HG02571 (cell line): ENCODE data around the gene CDH15.

Source experiments
- ATAC-seq: cut with Tn5 transposase; IDR thresholded peaks from one replicate; pipeline ENCODE4 v1.9.1; 2021; ENCODE audit warnings: mild to moderate bottlenecking, moderate library complexity; ENCODE audit not compliant: unreplicated experiment

The CDH15 gene

GRCh38 chr16:89140981-89141883 is 30.3 kb upstream of the CDH15 start:
- ATAC-seq: no peak

DNA sequence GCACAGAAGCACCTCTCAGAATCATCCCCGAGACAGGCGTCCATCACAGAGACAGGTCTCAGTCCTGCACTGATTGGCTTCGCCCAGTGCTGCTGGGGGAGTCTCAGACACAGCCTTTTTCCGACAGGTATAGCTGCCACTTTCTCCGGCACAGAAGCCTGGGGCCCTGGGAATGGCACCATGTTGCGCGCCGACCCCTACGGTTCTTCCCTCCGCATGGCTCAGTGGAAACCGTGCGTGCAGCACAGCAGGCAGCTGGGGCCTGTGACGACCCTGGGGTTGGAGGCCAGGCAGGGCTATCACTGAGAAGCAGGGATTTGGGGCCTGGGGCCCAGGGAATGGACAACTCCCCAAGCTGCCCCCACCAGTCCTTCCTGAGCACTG is 29.7 kb upstream of the CDH15 start:
- no peak for ATAC-seq

DNA sequence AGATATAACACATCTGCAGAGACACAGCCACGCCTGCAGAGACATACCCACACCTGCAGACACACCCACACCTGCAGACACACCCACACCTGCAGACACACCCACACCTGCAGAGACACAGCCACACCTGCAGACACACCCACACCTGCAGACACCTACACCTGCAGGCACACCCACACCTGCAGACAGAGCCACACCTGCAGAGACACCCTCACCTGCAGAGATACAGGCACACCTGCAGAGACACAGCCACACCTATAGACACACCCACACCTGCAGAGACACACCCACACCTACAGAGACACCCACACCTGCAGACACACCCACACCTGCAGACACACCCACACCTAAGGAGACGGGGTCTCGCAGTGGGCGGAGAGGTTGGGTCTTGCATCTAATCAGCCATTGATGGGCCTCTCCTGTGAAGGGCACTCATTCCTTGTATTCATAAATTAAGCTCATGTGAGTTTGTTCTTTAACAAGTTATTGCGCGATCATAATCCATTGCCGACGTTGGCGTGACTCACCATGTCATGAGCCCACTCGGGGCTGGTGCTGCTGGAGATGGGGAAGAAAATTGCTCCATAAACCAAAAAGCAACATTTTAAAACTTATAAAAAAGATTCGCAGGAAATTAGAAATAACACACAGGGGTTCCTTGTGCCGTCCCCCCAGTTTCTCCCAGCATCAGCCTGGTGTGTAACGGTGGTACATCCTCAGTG is 28.9 kb upstream of the CDH15 start:
- ATAC-seq: no peak

DNA sequence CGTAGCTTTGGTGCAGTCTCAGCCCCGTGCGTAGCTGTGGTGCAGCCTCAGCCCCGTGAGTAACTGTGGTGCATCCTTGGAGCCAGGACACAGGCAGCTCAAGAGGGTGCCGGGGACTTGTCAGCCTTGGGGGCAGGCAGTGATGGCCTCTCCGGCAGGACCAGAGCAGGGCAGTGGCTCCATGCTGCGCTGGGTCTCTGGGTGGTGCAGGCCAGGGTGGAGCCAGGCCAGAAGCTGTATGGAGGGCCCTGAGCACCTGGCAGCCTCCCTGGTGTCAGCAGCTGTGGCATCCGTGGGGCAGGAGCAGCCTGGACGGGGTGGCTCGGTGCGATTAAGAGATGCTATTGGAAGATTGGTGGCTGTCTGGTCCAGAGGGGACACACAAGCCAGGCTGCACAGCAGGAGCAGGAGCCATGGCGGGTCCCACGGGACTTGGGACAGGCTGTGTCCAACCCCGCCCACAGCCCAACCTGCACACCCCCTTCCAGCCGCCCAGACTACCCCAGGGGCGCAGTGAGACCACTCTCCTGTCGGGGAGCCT is 28.3 kb upstream of the CDH15 start:
- ATAC-seq: no peak

DNA sequence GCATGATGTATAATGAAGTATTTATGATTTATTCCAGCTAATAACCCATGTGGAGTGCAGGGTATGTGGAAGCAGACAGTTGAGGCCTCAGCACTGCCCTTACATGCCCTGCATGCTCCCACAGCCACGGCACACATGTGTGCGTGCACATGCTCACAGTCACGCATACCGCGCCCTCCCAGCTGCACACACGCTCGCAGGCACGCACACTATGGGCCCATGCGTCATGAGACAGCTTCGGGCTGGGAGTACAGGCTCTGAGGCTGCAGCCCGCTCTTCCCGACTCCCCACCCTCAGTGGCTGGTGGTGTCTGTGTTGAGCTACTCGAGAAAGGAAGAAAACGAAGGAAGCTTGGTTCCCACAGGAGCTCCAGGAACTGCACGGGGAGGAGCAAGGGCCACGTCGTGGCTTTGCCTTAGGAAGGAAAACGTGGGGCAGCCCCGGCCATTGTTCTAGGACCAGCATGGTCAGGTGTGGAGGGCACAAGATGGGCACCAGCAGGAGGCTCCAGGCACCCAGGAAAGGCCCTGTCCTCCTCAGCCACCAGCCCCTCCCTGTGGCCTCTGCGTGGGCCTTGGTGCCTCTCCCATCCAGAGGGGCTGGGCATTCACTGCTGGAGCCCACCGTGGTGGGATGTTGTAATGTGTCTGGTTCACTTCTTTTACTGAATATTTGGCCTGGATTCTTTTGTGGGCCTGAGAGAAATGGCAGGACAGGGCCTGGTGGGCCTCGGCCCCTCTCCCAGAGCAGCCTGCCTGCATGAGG is 27.5 kb upstream of the CDH15 start:
- ATAC-seq: no peak

- ATAC-seq: no peak
Observed at GRCh38 chr16:89144681-89145080, 26.9 kb upstream of the CDH15 start.

DNA sequence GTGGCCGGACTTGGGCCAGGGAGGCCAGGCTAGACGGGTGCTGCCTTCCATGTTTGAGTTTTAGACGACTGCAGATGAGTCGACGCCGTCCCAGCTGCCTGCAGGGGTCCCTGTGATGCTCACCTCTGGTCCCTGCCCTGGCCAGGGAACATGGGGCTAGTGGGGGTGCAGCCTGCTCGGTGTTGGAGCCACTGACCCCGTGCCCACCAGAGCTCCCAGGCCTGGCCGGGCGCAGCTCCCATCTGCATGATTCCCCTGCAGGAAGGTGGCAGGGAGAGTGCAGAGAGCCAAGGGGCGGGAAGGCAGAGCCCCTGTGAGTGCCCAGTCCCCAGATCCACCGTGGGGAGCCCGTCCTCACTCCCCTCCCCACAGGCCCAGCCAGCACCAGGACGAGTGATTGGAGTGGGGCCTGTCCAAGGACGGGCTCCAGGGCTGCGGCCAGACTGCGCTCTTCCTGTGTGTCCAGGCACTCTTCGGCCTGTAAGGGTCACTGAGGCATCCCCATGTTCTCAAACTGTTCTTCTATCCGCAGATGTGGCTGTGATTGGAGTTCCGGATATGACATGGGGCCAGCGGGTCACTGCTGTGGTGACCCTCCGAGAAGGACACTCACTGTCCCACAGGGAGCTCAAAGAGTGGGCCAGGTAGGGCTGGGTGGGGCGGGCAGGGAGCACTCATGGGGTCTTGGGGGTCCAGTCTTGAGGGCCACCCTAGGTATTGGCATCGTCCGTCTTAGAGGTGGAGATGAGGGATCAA is 26.0 kb upstream of the CDH15 start:
- ATAC-seq: no peak

DNA sequence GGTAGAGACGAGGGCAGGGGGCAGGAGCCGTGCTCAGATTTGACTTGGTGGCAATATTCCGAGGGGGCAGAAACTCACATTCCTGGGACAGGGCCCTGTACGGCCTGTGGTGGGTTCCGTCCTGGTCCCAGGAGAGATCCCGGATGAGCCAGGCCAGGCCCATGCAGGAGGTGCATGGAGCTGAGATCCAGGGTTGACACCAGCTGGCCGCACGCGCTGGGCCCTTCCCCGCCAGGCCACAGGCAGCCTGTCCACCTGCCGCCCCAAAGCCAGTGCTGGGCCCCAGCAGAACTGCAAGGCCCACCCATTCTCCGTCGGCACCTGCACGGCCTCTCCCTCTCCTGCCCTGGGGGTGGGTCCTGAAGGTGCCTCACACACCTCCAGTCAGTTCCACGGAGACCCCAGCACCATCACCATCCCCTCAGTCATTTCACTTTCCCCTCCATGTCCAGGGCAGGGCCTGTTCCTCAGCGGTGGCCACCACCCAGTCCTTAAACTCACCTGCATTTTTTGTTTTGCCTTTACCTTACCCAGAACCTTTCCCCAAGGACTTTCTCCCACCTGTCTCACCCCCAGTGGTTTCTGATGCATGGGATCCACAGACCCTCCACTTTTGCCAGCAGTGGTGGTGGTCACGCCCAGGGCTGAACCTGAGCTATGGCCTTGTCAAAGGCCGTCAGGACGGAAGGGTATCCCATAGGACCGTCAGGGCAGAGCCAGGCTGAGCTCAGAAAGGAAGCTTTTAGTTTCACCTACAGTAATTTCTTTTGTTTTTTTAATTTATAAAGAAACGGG is 25.1 kb upstream of the CDH15 start:
- ATAC-seq: no peak

DNA sequence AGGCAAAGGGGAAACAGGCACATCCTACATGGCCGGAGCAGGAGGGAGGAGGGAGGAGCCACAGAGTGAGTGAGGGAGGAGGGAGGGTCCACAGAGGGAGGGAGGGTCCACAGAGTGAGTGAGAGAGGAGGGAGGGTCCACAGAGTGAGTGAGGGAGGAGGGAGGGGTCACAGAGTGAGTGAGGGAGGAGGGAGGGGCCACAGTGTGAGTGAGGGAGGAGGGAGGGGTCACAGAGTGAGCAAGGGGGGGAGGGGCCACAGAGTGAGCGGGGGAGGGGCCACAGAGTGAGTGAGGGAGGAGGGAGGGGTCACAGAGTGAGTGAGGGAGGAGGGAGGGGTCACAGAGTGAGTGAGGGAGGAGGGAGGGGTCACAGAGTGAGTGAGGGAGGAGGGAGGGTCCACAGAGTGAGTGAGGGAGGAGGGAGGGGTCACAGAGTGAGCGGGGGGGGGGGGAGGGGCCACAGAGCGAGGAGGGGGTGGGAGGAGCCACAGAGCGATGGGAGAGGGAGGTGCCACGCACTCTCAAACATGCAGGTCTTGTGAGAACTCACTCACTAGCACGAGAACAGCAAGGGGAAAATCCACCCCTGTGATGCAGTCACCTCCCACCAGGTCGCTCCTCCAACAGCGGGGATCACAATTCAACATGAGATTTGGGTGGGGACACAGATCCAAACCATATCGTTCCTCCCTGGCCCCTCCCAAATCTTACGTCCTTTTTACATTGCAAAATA is 24.3 kb upstream of the CDH15 start:
- no peak for ATAC-seq

DNA sequence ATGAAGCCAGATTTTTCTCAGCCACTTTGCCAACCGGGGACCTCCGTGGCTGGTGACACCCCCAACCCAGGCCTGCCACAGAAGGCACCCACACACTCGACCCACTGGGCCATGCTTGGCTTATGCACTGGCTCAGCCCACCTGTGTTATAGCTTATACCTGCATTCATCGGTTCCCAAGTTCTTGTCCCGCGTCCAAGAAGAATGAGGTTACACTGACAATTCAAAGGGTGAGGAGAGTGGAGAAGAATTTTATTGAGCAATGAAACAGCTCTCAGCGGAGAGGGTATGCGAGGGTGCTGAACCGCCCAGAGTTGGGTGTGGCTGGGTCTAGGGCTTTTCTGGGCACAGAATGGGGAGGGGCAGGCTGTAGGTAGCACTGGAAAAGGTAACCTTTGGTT is 22.2 kb upstream of the CDH15 start:
- ATAC-seq: no peak

- no peak for ATAC-seq
Observed at GRCh38 chr16:89150090-89150835, 21.3 kb upstream of the CDH15 start.

- ATAC-seq: no peak
Observed at GRCh38 chr16:89150981-89151380, 20.6 kb upstream of the CDH15 start.

- ATAC-seq: no peak
Observed at GRCh38 chr16:89152831-89153700, 18.5 kb upstream of the CDH15 start.

GRCh38 chr16:89153848-89154271 is 17.7 kb upstream of the CDH15 start:
- ATAC-seq: no peak

DNA sequence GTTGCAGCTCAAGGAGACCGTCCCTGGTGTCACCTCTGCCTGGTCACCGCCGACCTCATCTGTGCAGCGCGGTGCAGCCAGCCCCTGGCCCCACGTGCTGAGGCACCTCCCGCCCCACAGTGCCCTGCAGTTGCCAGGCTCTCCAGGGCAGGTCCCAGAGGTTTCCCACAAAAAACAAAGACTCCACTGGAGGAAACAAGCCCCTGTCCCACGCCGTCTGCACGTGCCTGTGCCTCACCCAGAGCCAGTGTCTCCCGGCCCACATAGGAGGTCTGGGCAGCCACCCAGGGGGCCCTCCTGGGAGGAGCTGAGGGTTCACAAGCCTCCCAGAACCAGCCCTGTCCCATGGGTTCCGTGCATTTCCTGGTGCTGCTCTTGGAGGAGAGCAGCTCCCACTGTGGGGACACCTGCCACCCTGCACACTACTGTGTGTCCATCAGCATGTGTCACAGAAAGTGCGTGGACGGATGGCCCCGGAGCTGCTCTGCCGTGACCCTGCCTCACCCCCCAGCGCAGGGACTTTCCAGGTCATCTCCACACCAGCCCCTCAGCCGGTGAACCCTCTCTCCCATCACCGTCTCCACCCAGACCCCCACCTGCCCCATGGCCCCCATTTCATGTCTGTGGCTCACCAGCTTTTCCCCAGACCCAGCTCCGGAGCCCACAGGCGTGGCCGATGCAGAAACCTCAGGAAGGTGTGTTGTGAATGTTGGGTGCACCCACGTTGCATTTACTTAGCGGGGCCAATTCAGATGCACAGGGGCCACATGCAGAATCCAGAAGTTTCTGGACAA is 17.0 kb upstream of the CDH15 start:
- no peak for ATAC-seq

DNA sequence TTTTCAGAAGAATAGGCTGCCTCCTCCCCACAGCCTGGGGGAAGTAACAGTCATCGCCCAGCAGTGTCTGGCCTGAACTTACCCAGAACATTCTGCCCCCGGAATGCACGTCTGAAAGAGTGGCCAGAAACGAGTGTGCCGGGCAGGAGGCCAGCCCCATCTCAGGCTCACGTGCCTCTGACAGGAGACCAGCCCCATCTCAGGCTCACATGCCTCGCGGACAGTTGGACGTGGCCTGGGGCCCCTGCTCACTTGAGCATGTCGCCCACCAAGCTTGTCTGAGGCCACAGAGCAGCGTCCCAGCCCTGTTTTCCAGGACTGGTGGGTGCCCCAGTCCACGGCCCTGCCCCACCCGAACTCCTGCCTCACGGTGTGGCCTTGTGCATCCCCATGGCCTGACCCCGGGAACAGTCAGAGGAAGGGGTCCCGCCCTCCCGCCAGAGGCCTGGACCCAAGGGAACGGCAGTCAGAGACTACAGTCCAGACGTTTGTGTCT is 16.3 kb upstream of the CDH15 start:
- no peak for ATAC-seq
